Ectodermal cell (in vitro differentiated cells): ENCODE results near the gene XIST.

ENCODE experiments used
- H3K27ac ChIP-seq: 2 replicates; pipeline ENCODE4 v1.7.0; 2013; ENCODE audit warnings: mild to moderate bottlenecking, low read depth, low read length; ENCODE audit not compliant: insufficient read depth, poor library complexity, severe bottlenecking
- H3K27me3 ChIP-seq: 2 replicates; pipeline ENCODE4 v1.7.0; 2013; ENCODE audit warnings: mild to moderate bottlenecking, low read length; ENCODE audit not compliant: insufficient read depth, control insufficient read depth, poor library complexity, severe bottlenecking
- H3K36me3 ChIP-seq: one replicate; pipeline ENCODE4 v1.7.0; 2013; ENCODE audit warnings: low read length; ENCODE audit not compliant: control insufficient read depth, insufficient read depth
- H3K4me1 ChIP-seq: one replicate; pipeline ENCODE4 v1.7.0; 2013; ENCODE audit warnings: low read length; ENCODE audit not compliant: control insufficient read depth, insufficient read depth
- H3K4me3 ChIP-seq: 2 replicates; pipeline ENCODE4 v1.7.0; 2013; ENCODE audit warnings: low read depth, low read length, control low read depth; ENCODE audit not compliant: insufficient read depth
- H3K9me3 ChIP-seq: 2 replicates; pipeline ENCODE4 v1.7.0; 2013; ENCODE audit warnings: mild to moderate bottlenecking, low read length, moderate library complexity; ENCODE audit not compliant: control insufficient read depth
- WGBS, 2 experiments: methylation state at CpG; one replicate each; pipeline ENCODE4 v1.1.7; 2013; ENCODE audit warnings: missing lambda C conversion rate in 2 of 2; 5-methylcytosine and 5-hydroxymethylcytosine counted together

Gene XIST

DNA sequence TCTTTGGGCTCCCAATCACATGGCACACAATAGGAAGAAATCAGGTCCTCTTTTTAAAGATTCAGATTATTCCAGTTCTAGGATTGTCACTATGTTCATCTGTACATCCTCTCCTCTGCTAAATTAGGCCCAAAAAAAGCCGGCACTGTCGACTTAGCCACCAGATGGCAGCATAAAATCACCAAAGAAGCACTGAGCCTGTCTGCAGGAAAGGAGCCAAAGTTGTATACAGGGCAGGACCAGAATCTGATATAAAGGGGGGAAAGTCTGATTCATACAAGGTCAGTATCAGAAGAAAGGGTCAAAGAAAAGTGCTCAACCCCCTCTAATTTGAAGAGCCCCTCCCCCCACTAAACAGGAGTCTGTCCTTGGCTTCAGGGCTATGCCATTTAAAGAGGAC is 3.0 kb upstream of the XIST start:
- Histone ChIP-seq H3K27ac (no peak overlapping the region), H3K27me3 (no peaks in the 10 kb centered on the region), H3K36me3 (no peaks in the 10 kb centered on the region), H3K9me3 (no peaks in the 10 kb centered on the region), H3K4me3 (no peak overlapping the region), H3K4me1 (no peaks in the 10 kb centered on the region)
- 0% methylated on average over 2 of the region's 2 CpGs for WGBS, 2 experiments

DNA sequence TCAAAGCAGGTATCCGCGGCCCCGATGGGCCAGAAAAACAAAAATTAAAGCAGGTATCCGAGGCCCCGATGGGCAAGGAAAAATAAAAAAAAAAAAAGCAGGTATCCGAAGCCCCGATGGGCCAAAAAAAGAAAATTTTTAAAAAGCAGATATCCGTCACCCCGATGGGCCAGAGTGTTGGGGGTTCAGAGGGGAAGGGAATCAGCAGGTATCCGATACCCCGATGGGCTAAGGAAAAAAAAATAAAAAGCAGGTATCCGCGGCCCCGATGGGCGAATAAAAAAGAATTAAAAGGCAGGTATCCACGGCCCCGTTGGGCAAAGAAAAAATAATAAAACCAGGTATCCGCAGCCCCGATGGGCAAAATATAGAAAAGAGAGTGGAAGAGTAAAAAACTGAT is 492 bp downstream of the XIST start:
- no peaks in the 10 kb centered on the region for H3K27me3 ChIP-seq
- no peak overlapping the region for H3K27ac ChIP-seq
- no peak overlapping the region for H3K4me3 ChIP-seq
- no peaks in the 10 kb centered on the region for H3K4me1 ChIP-seq
- H3K9me3 ChIP-seq, result no peaks in the 10 kb centered on the region
- no peaks in the 10 kb centered on the region for H3K36me3 ChIP-seq
- WGBS, 2 experiments, result 92 to 97% methylated on average over 17 to 19 of the region's 19 CpGs

DNA sequence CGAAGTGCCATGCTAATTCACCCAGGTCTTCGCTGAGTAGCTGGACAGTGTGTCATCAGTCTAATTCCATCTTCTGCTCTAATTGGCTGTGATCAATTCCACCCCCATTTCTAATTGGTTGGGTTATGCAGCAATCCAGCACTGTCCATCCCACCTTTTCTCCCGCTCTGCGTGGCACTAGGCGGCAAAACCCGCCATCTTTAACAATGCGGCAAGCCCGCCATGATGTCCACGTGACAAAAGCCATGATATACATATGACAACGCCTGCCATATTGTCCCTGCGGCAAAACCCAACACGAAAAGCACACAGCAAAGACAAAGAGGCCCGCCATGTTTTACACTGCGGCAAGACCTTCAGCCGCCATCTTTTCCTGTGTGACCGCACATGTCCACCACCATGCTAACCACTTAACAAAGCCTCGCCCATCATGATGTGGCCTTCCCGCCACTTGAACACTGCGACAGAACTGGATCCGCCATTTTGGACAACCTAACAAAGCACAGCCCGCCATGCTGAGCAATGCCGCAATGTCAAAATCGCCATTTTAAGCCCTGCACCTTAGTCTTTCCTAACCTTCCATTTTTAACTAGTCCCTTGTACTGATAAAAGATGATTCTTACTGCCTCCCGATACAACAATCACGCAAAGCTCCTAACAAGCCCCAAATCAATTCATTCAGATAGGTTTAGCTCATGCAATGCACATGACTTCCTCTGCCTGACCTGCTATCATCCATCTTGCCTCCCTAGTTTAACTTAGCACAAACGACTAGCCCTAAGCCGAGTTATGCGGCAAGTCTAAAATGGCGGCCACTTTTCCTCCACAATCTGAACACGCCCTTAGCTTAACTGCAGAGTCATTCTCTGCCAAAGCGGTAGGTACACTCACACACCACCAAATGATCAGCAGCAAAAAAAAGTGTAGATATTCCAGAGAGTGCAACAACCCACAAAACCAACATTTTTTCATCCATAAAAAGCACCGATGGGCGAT is 1.2 kb downstream of the XIST start:
- H3K27ac ChIP-seq, result no peak overlapping the region
- H3K4me1 ChIP-seq, result no peaks in the 10 kb centered on the region
- no peaks in the 10 kb centered on the region for H3K9me3 ChIP-seq
- H3K4me3 ChIP-seq, result no peak overlapping the region
- H3K27me3 ChIP-seq, result no peaks in the 10 kb centered on the region
- H3K36me3 ChIP-seq, result no peaks in the 10 kb centered on the region
- WGBS, 2 experiments, result 96 to 97% methylated on average over 33 of the region's 33 CpGs

DNA sequence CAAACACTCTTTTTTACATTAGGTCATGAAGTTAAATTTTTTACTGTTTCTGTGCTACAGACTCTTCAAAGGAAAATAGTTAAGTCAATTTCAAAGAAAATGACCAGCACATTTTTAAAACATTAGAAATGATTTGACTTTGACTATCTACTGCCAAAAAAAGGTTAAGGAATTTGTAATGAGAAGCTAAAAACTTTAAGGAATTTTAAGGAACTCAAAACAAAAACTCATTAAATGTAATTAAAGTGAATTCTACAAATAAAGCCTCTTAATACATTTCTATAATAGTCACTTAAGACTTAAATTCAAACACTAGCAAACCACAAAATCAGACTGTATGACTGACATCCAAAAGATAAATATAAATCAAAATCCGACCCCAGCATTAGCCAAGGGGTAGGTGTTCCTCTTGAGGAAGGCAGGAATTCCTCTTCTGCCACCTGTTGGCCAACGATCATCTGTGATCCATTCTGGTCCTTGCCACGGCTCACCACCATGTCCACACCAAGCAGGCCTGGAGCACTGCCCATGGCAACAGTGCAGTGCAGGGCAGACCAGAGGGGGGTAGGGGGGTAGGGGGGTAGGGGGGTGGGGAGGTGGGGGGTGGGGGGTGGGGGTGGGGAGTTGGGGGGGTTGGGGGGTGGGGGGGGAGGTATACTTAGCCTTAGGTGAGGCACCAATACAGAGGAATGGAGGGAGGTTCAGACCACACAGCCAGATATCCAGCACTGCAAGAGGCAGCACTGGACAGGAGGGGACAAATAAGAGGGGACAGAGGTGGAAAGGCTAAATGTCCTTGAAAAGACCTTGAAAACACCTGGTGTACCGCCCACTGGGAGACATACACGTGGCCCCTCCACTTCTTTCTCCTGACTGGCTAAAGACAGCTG is 2.1 kb downstream of the XIST start:
- H3K27me3 ChIP-seq, result no peaks in the 10 kb centered on the region
- no peak overlapping the region for H3K27ac ChIP-seq
- H3K4me1 ChIP-seq, result no peaks in the 10 kb centered on the region
- WGBS, 2 experiments, result 90 to 92% methylated on average over 4 to 5 of the region's 5 CpGs
- H3K9me3 ChIP-seq, result no peaks in the 10 kb centered on the region
- no peaks in the 10 kb centered on the region for H3K36me3 ChIP-seq
- no peak overlapping the region for H3K4me3 ChIP-seq

DNA sequence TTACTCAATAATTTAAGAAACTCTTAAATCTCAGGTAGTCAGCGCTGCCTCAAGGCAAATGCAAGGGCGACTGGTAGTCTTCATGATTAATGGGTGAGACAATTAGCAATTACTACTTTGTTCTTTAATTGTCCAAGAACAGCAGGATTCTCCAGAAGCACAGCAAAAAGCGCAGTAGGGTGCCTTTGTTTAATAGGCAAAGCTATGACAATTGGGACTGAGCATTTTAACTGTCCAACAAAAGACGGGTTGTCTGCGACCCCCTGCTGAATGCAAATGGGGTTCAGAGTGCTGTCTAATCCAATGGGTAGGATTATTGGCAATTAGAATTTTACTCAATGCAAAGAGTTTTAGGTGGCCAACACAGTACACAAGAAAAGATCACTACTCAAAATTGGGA is 3.4 kb downstream of the XIST start:
- H3K4me3 ChIP-seq, result no peak overlapping the region
- no peak overlapping the region for H3K27ac ChIP-seq
- 46 to 68% methylated on average over 3 to 5 of the region's 5 CpGs for WGBS, 2 experiments
- H3K9me3 ChIP-seq, result no peaks in the 10 kb centered on the region
- H3K4me1 ChIP-seq, result no peaks in the 10 kb centered on the region
- H3K36me3 ChIP-seq, result no peaks in the 10 kb centered on the region
- no peaks in the 10 kb centered on the region for H3K27me3 ChIP-seq

DNA sequence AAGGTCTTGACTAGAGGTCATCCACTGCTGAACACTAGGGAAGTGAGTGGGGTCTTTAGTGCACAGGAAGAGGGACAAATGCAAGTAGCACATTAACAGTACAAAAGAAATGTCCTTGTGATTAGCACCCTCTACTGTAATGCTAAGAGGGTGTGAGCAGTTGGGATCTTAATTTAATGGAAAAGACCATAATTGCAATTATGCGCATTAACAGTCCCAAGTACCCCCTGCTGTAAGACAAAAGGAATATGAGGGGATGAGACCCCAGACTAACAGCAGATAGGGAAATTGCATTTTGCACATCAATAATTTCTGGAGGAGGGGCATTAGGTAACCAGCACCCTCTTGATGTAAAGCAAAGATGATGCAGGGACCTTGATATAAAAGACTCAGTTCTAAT is 4.5 kb downstream of the XIST start:
- Histone ChIP-seq H3K27ac (no peak overlapping the region), H3K9me3 (no peaks in the 10 kb centered on the region), H3K4me3 (no peak overlapping the region), H3K27me3 (no peaks in the 10 kb centered on the region), H3K36me3 (no peaks in the 10 kb centered on the region), H3K4me1 (no peaks in the 10 kb centered on the region)
- 100% methylated on average over 1 of the region's 1 CpG for WGBS, 2 experiments

DNA sequence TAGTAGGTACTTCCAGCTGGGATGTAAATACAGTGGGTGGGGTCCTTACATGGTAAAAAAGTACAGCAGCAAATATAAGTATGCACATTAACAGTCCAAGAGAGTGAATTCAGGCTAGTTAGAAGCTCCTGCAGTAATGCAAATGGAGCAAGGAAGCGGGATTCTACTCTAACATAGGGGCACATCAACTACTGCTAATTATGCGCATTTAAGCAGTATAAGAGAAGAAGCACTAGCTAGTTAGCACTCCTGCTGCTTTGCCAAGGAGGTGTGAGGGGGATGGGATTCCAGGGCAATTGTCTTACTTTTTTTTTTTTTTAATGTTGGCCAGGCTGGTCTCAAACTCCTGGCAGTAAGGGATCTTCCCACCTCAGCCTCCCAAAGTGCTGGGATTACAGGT is 5.4 kb downstream of the XIST start:
- Histone ChIP-seq H3K36me3 (no peaks in the 10 kb centered on the region), H3K27me3 (no peaks in the 10 kb centered on the region), H3K9me3 (no peaks in the 10 kb centered on the region), H3K4me1 (no peaks in the 10 kb centered on the region), H3K4me3 (no peak overlapping the region), H3K27ac (no peak overlapping the region)
- 91 to 100% methylated on average over 1 to 2 of the region's 2 CpGs for WGBS, 2 experiments

DNA sequence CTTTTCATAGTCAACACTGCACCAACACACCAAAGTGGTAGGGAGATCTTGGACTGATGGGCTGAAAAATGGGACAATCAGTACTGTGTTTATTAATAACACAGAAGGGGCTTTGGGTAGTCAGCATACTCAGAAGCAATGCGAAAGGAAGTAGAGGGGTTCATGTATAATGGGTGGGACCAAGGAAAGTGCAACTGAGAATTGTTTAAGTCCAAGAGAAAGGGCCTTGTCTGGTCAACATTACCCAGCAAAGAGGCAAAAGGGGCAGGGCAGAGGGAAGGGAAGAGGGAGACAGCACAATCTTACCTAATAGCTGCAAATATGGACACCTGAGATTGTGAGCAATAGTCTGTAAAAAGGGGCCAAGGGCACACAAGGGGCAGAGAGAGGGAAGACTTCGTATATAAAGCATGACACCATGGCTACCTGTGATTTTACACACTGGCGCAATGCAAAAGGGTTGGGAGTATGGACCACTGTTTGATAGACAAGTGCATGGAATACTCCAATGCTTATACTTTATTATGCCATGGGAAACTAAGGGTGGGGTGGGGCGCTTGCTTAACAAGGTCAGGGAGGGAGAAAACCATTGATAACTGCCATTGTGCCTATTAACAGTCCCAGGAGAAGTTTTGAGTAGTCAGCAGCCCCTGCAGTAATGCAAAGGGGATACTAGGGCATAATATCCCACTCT is 9.8 kb downstream of the XIST start:
- Histone ChIP-seq H3K36me3 (no peaks in the 10 kb centered on the region), H3K4me3 (no peak overlapping the region), H3K27ac (no peak overlapping the region), H3K9me3 (no peaks in the 10 kb centered on the region), H3K4me1 (no peaks in the 10 kb centered on the region), H3K27me3 (no peaks in the 10 kb centered on the region)
- WGBS, 2 experiments, result 90 to 93% methylated on average over 4 of the region's 4 CpGs

DNA sequence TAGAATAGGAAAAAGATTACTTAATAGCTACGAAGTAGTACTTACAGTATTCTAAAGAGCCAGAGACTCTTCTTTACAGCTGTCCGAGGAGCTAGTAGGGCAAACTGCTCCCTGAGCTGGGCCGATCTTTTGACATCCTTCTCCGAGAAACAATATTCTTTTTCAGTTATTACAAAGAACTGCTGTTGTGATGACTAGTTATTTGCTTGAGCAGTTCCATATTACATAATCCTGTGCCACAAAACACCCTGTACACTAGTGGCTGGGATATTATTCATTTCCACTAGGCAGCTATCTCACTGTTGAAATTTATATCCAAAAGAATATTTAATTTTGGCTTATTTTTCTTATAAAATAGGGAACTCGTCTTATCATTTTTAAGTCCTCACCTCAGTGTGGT is 11.2 kb downstream of the XIST start:
- H3K36me3 ChIP-seq, result no peaks in the 10 kb centered on the region
- H3K4me1 ChIP-seq, result no peaks in the 10 kb centered on the region
- 91 to 100% methylated on average over 2 of the region's 5 CpGs for WGBS, 2 experiments
- H3K9me3 ChIP-seq, result no peaks in the 10 kb centered on the region
- H3K27ac ChIP-seq, result no peak overlapping the region
- H3K27me3 ChIP-seq, result no peaks in the 10 kb centered on the region
- H3K4me3 ChIP-seq, result no peak overlapping the region
